Body of pancreas (tissue), 4 donors: ENCODE results near the gene BTAF1. TPM values are rescaled to one million over a fixed set of nuclear protein-coding genes. Genes with fewer than 3 reads are reported as not detected.

Experiments
- ATAC-seq: fragments of 150-250 bp; one replicate; pipeline ENCODE4 v1.9.1; 2016
- DNase-seq, 4 donors: peaks; one replicate each; pipeline ENCODE4 v3.0.0-alpha.2; 2019
- H3K27ac ChIP-seq, 4 donors: fragments of 200-600 bp; sonication (generic); 1 replicate in 3 of 4; 2 replicates in 1 of 4; pipeline versions ENCODE4 v1.5.1 to v1.6.1; 2016 to 2019; ENCODE audit warnings: mild to moderate bottlenecking in 1 of 4, mixed read lengths in 1 of 4, moderate library complexity in 1 of 4
- H3K27me3 ChIP-seq, 2 donors: fragments of 200-600 bp; sonication (generic); one replicate each; pipeline ENCODE4 v1.6.0; 2016; ENCODE audit warnings: mild to moderate bottlenecking in 1 of 2
- H3K36me3 ChIP-seq, 2 donors: fragments of 200-600 bp; sonication (generic); replicated peaks in 1 of 2; 2 replicates each; pipeline ENCODE4 v1.5.1; 2016; ENCODE audit warnings: low read depth in 2 of 2; ENCODE audit not compliant: insufficient read depth in 1 of 2
- H3K4me1 ChIP-seq: fragments of 200-600 bp; sonication (generic); one replicate; pipeline ENCODE4 v1.6.0; 2016
- H3K4me3 ChIP-seq, 2 donors: fragments of 200-600 bp; sonication (generic); 1 replicate in 1 of 2; 2 replicates in 1 of 2; pipeline ENCODE4 v1.5.1; 2016 to 2019
- H3K9me3 ChIP-seq, 3 donors: fragments of 200-600 bp; sonication (generic); 1 replicate in 2 of 3; 2 replicates in 1 of 3; pipeline ENCODE4 v1.5.1; 2016
- CTCF ChIP-seq, 7 experiments: fragments of 450-650 bp in 4 of 7; fragments of 200-600 bp in 3 of 7; sonication (generic) in 3 of 7; IDR thresholded peaks; one replicate each; pipeline ENCODE4 v1.5.1; 2016 to 2019; ENCODE audit warnings: antibody characterized with exemption in 7 of 7
- POLR2A ChIP-seq, 3 donors: fragments of 450-650 bp; IDR thresholded peaks; one replicate each; pipeline ENCODE4 v1.6.1; 2016; ENCODE audit warnings: antibody characterized with exemption in 3 of 3, mild to moderate bottlenecking in 2 of 3
- WGBS, 2 donors: methylation state at CpG; one replicate each; pipeline ENCODE4 v1.1.5; 2017; 5-methylcytosine and 5-hydroxymethylcytosine counted together
- intact Hi-C: fragments of 100-400 bp; cut with DNase I; formaldehyde crosslinking; loops from one replicate; pipeline ENCODE4 v1.15.1; 2023
- total RNA-seq, 2 donors: library from RNA; depleted of rRNA; stranded (reverse); fragments of >200 nt; gene quantifications; one replicate each; pipeline ENCODE4 v1.1.0, GENCODE V29; 2016

BTAF1 gene
- total RNA-seq, 2 donors from 2014 or later: 30.0 to 39.7 TPM

GRCh38 chr10:91944880-91945630 lies 21.5 kb downstream of the BTAF1 start:
- ATAC-seq: no peak
- intact Hi-C loops: no loop called here
- H3K36me3 ChIP-seq: peaks cover 0 to 7% of the 10 kb centered on the region in 2 donors
- DNase-seq: no peak
- no peak overlapping the region for H3K4me3 ChIP-seq
- no peak for TF ChIP-seq POLR2A (IDR thresholded peaks at IDR 0.05)
- no peak for TF ChIP-seq CTCF (IDR thresholded peaks at IDR 0.05)
- no peaks in the 10 kb centered on the region for H3K27me3 ChIP-seq
- no peaks in the 10 kb centered on the region for H3K9me3 ChIP-seq
- WGBS, 2 donors: 85 to 90% methylated on average over 5 of the region's 5 CpGs
- no peak overlapping the region for H3K27ac ChIP-seq
- H3K4me1 ChIP-seq: no peaks in the 10 kb centered on the region

- Histone ChIP-seq H3K36me3 (peaks cover 0 to 18% of the 10 kb centered on the region in 2 donors), H3K4me1 (no peaks in the 10 kb centered on the region), H3K4me3 (no peak overlapping the region), H3K9me3 (no peaks in the 10 kb centered on the region), H3K27ac (no peak overlapping the region), H3K27me3 (no peaks in the 10 kb centered on the region)
- ATAC-seq: no peak
- TF ChIP-seq POLR2A (IDR thresholded peaks at IDR 0.05) (no peak), CTCF (IDR thresholded peaks at IDR 0.05) (no peak)
- intact Hi-C loops: no loop called here
- DNase-seq: no peak
- 92 to 97% methylated on average over 2 of the region's 2 CpGs for WGBS, 2 donors
Measured at GRCh38 chr10:91953600-91954160, 30.1 kb downstream of the BTAF1 start.

GRCh38 chr10:91955114-91955513 lies 31.5 kb downstream of the BTAF1 start:
- Histone ChIP-seq H3K4me1 (no peaks in the 10 kb centered on the region), H3K36me3 (peaks cover 0 to 26% of the 10 kb centered on the region in 2 donors), H3K27me3 (no peaks in the 10 kb centered on the region), H3K9me3 (no peaks in the 10 kb centered on the region), H3K27ac (no peak overlapping the region), H3K4me3 (no peak overlapping the region)
- TF ChIP-seq POLR2A (IDR thresholded peaks at IDR 0.05) (no peak), CTCF (IDR thresholded peaks at IDR 0.05) (no peak)
- intact Hi-C loops: no loop called here
- DNase-seq (no peak), ATAC-seq (no peak)
- 53 to 56% methylated on average over 3 of the region's 3 CpGs for WGBS, 2 donors

GRCh38 chr10:91957091-91957490 lies 33.5 kb downstream of the BTAF1 start:
- Histone ChIP-seq H3K36me3 (peaks cover 0 to 29% of the 10 kb centered on the region in 2 donors), H3K4me1 (no peaks in the 10 kb centered on the region), H3K4me3 (no peak overlapping the region), H3K27ac (no peak overlapping the region), H3K9me3 (no peaks in the 10 kb centered on the region), H3K27me3 (no peaks in the 10 kb centered on the region)
- no peak for DNase-seq
- no peak for ATAC-seq
- intact Hi-C loops: no loop called here
- no peak for TF ChIP-seq POLR2A (IDR thresholded peaks at IDR 0.05)
- no peak for TF ChIP-seq CTCF (IDR thresholded peaks at IDR 0.05)
- WGBS, 2 donors: 85 to 100% methylated on average over 1 of the region's 1 CpG

GRCh38 chr10:91969297-91969696 lies 45.7 kb downstream of the BTAF1 start:
- Histone ChIP-seq H3K36me3 (peaks cover 0 to 8% of the 10 kb centered on the region in 2 donors), H3K27me3 (no peaks in the 10 kb centered on the region), H3K27ac (no peak overlapping the region), H3K4me1 (no peaks in the 10 kb centered on the region), H3K4me3 (no peak overlapping the region), H3K9me3 (no peaks in the 10 kb centered on the region)
- TF ChIP-seq POLR2A (IDR thresholded peaks at IDR 0.05): no peak
- no peak for TF ChIP-seq CTCF (IDR thresholded peaks at IDR 0.05)
- WGBS, 2 donors: 91 to 93% methylated on average over 4 of the region's 4 CpGs
- DNase-seq (no peak), ATAC-seq (no peak)
- intact Hi-C loops: no loop called here
